Medulla oblongata (tissue), 1 donor: Measurements from ENCODE around the gene DPYD.

Source experiments
- DNase-seq: peaks from one replicate; pipeline ENCODE4 v3.0.0-alpha.2; 2015; ENCODE audit errors: extremely low spot score

The DPYD gene

DNA sequence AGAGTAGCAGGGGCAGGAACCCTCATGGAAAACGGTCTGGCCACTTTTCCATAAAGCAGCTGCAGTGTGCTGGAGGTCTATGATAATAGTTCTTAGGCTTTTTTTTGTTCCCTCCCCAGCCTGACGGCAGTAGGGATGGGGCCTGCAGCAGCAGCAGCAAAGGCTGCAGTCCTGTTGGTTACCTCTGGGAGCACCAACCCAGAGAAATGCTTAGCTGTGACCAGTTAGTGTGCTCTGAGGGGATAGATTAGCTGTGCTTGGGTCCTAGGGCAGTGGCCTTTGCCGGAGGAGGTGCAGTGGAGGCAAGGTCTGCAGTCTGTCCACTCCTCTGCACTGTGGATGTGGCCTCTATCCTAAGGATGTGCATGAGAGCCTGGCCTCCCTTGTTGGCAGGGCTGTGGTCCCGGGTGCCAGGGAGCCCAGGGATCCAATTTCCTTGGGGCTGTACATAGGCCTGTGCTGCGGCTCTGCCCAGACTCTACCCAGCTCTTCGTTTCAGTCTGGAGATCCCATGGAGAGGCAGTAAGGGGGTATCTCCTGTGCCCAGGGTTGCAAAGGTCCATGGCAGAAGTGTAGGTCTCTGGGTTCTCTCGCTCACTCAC lies 876.6 kb downstream of the DPYD start:
- DNase-seq = no peak

DNA sequence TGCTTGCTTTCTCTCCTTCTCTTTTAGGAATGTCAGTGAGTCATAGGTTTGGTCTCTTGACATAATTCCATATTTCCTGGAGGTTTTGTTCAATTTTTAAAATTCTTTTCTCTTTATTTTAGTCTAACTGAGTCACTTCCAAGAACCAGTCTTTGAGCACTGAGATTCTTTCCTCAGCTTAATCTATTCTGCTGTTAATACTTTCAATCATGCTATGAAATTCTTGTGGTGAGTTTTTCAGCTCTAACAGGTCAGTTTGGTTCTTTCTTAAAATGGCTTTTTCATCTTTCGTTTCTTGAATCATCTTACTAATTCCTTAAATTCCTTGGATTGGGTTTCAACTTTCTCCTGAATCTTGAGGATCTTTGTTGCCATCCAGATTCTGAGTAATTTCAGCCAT lies 878.3 kb downstream of the DPYD start:
- DNase-seq = no peak

- DNase-seq = no peak
Observed at GRCh38 chr1:97041026-97041425, 879.8 kb downstream of the DPYD start.

- DNase-seq = no peak
Observed at GRCh38 chr1:97038410-97038809, 882.4 kb downstream of the DPYD start.

DNA sequence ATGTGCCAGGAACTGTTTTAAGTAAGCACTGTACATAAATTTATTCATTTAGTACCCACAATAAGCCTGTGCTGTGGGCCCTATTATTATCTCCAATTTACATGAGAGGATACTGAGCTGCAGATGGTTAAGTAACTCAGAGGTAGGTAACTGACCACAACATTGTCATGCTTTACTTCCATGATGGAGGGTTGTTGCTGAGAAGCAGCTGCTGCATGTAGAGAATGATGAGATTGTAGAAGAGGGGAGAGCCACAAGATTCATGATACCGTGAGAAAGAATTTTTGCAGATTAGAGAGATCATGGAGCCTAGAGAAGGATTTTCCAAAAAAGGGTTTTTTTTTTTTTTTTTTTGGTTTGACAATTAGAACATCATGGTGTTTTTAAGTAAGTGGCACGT lies 886.2 kb downstream of the DPYD start:
- DNase-seq = no peak

GRCh38 chr1:97033949-97034348 lies 886.9 kb downstream of the DPYD start:
- DNase-seq = no peak
